Caco-2 (cell line): Measurements from ENCODE around the gene BSPRY. TPM values are rescaled to one million over a fixed set of nuclear protein-coding genes. Genes with fewer than 3 reads are reported as not detected.
"Not testable (repeated sequence)": the region's sequence is repeated elsewhere in the genome, so short reads cannot be mapped to it uniquely, and the experiment has no call there.

Experiments used
- BruUV-seq: library from RNA; stranded (reverse); fragments of 400-500 nt; replicated peaks from 2 replicates; lab custom pipeline; 2021; lab: Mats Ljungman, UMichigan
- CTCF ChIA-PET: fragments of 300-600 bp; sonication (Branson Sonifier 250); formaldehyde crosslinking; loops from one replicate; lab custom pipeline; 2022; ENCODE audit warnings: antibody characterized with exemption; lab: Charles Lee
- POLR2A ChIA-PET: fragments of 300-600 bp; sonication (Branson Sonifier 250); formaldehyde crosslinking; loops from one replicate; lab custom pipeline; 2022; ENCODE audit warnings: antibody characterized with exemption; lab: Charles Lee
- DNase-seq, 2 experiments: peaks; one replicate each; pipeline versions ENCODE4 v3.0.0 to v3.0.0-alpha.2; 2020 to 2022
- H3K27me3 ChIP-seq: replicated peaks from 2 replicates; pipeline ENCODE4 v1.6.0; 2011; ENCODE audit warnings: low read length; ENCODE audit not compliant: control insufficient read depth, insufficient read depth
- H3K36me3 ChIP-seq: 2 replicates; pipeline ENCODE4 v1.5.1; 2011; ENCODE audit warnings: low read length; ENCODE audit not compliant: control insufficient read depth, insufficient read depth
- H3K4me1 ChIP-seq: fragments of 250-450 bp; sonication (Bioruptor Pico); 2 replicates; pipeline ENCODE4 v1.5.1; 2020; ENCODE audit warnings: mild to moderate bottlenecking
- H3K4me3 ChIP-seq: 2 replicates; pipeline ENCODE4 v1.5.1; 2011; ENCODE audit warnings: low read depth, mild to moderate bottlenecking, control low read depth, low read length
- H3K9me3 ChIP-seq: fragments of 250-450 bp; sonication (Bioruptor Pico); 2 replicates; pipeline ENCODE4 v1.5.1; 2020; ENCODE audit warnings: mild to moderate bottlenecking, moderate library complexity
- H3K27ac Mint-ChIP-seq: one replicate; pipeline ENCODE4 v1.8.0; 2022; ENCODE audit warnings: mixed read lengths; ENCODE audit not compliant: unreplicated experiment
- H3K27me3 Mint-ChIP-seq: one replicate; pipeline ENCODE4 v1.8.0; 2022; ENCODE audit warnings: mixed read lengths; ENCODE audit not compliant: insufficient read depth, unreplicated experiment
- H3K36me3 Mint-ChIP-seq: one replicate; pipeline ENCODE4 v1.8.0; 2022; ENCODE audit warnings: mild to moderate bottlenecking, mixed read lengths; ENCODE audit not compliant: insufficient read depth, unreplicated experiment
- H3K4me1 Mint-ChIP-seq: one replicate; pipeline ENCODE4 v1.8.0; 2022; ENCODE audit warnings: low read depth, mixed read lengths; ENCODE audit not compliant: unreplicated experiment
- H3K4me3 Mint-ChIP-seq: one replicate; pipeline ENCODE4 v1.8.0; 2022; ENCODE audit warnings: mild to moderate bottlenecking, moderate library complexity, mixed read lengths; ENCODE audit not compliant: unreplicated experiment
- H3K9me3 Mint-ChIP-seq: one replicate; pipeline ENCODE4 v1.8.0; 2022; ENCODE audit warnings: mixed read lengths; ENCODE audit not compliant: unreplicated experiment
- intact Hi-C: fragments of 100-400 bp; cut with micrococcal nuclease; formaldehyde crosslinking; loops from one replicate; pipeline ENCODE4 v1.10.0; 2022; ENCODE audit not compliant: unreplicated experiment
- total RNA-seq: library from RNA; stranded (reverse); gene quantifications from 2 replicates; pipeline ENCODE4 v1.2.3, GENCODE V29; 2022
- TF ChIP-seq, protein P1 (sequence below), 2 experiments: fragments of 200-600 bp in 1 of 2; IDR thresholded peaks; 1 replicate in 1 of 2; 2 replicates in 1 of 2; pipeline versions ENCODE4 v1.5.1 to v1.8.0; 2011 to 2022; ENCODE audit warnings: antibody characterized with exemption in 1 of 2, control low read depth in 1 of 2, inconsistent platforms in 1 of 2, low read depth in 1 of 2, low read length in 1 of 2, mild to moderate bottlenecking in 1 of 2, moderate library complexity in 1 of 2; ENCODE audit not compliant: insufficient read depth in 1 of 2, severe bottlenecking in 1 of 2, unreplicated experiment in 1 of 2

The BSPRY gene
- total RNA-seq, 1 experiment from 2014 or later: 14.7 TPM

DNA sequence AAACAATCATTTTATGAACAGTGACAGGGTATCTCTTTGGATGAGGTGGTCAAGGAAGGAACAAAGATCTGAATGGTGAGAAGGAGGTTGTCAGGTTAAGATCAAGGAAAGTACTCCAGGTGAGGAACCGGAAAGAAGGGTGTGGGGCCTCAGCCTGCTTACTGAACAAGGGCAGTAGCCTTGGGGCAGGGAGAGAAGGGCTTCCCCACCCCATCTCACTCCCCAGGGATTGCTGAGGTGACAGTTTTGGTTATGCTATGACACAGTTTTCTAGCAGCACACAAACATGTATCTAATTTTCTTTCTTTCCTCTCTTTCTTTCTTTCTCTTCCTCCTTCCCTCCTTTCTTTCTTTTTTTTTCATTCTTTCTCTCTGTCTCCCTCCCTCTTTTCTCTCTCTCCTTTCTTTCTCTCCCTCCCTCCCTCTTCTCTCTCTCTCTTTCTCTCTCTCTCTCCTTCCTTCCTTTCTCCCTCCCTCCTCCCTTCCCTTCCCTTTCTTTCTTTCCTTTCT, 31.6 kb downstream of the BSPRY start:
- Mint-ChIP-seq H3K27me3 (no peaks in the 10 kb centered on the region), H3K27ac (peak overlapping the region; percentile 85), H3K36me3 (peaks cover 27% of the 10 kb centered on the region), H3K4me1 (peaks cover 40% of the 10 kb centered on the region), H3K4me3 (peak overlapping the region; percentile 43), H3K9me3 (no peaks in the 10 kb centered on the region)
- no peak overlapping the region for H3K4me3 ChIP-seq
- H3K4me1 ChIP-seq: peaks cover 62% of the 10 kb centered on the region
- no peaks in the 10 kb centered on the region for H3K27me3 ChIP-seq
- peak in 1 of 2 experiments; percentile 63 for DNase-seq
- ChIA-PET POLR2A (no interaction called here), CTCF (no interaction called here)
- H3K9me3 ChIP-seq: peaks cover 4% of the 10 kb centered on the region; the same call in 1 of the 2 replicates
- BruUV-seq: no TSS peak
- H3K36me3 ChIP-seq: no peaks in the 10 kb centered on the region
- intact Hi-C loops: no loop called here
- TF ChIP-seq, protein P1, sequence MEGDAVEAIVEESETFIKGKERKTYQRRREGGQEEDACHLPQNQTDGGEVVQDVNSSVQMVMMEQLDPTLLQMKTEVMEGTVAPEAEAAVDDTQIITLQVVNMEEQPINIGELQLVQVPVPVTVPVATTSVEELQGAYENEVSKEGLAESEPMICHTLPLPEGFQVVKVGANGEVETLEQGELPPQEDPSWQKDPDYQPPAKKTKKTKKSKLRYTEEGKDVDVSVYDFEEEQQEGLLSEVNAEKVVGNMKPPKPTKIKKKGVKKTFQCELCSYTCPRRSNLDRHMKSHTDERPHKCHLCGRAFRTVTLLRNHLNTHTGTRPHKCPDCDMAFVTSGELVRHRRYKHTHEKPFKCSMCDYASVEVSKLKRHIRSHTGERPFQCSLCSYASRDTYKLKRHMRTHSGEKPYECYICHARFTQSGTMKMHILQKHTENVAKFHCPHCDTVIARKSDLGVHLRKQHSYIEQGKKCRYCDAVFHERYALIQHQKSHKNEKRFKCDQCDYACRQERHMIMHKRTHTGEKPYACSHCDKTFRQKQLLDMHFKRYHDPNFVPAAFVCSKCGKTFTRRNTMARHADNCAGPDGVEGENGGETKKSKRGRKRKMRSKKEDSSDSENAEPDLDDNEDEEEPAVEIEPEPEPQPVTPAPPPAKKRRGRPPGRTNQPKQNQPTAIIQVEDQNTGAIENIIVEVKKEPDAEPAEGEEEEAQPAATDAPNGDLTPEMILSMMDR (IDR thresholded peaks at IDR 0.05; ENCODE audit: insufficient read depth in 1 of 2, low read depth in 1 of 2, low read length in 1 of 2, severe bottlenecking in 1 of 2, unreplicated experiment in 1 of 2): no peak

DNA sequence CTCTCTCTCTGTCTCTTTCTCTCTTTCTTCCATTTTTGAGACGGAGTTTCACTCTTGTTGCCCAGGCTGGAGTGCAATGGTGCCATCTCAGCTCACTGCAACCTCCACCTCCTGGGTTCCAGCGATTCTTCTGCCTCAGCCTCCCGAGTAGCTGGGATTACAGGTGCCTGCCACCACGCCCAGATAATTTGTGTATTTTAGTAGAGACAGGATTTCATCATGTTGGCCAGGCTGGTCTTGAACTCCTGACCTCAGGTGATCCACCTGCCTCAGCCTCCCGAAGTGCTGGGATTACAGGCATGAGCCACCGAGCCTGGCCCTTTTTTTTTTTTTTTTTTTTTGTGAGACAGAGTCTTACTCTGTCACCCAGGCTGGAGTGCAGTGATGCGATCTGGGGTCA, 32.1 kb downstream of the BSPRY start:
- Mint-ChIP-seq H3K27ac (peak overlapping the region; percentile 85), H3K4me3 (peak overlapping the region; percentile 43), H3K4me1 (peaks cover 41% of the 10 kb centered on the region), H3K36me3 (peaks cover 22% of the 10 kb centered on the region)
- H3K9me3 ChIP-seq, intact Hi-C loops, H3K4me3 ChIP-seq, H3K27me3 ChIP-seq, DNase-seq, H3K9me3 Mint-ChIP-seq, BruUV-seq, H3K36me3 ChIP-seq, POLR2A ChIA-PET, H3K27me3 Mint-ChIP-seq: not testable (repeated sequence)
- CTCF ChIA-PET: interaction anchor here (0.6 to 1.3 kb wide), 3 partner anchors 20 to 278 kb away, joined by 3 read pairs; partner anchors contain the start of gene WDR31
- H3K4me1 ChIP-seq: peaks cover 64% of the 10 kb centered on the region

DNA sequence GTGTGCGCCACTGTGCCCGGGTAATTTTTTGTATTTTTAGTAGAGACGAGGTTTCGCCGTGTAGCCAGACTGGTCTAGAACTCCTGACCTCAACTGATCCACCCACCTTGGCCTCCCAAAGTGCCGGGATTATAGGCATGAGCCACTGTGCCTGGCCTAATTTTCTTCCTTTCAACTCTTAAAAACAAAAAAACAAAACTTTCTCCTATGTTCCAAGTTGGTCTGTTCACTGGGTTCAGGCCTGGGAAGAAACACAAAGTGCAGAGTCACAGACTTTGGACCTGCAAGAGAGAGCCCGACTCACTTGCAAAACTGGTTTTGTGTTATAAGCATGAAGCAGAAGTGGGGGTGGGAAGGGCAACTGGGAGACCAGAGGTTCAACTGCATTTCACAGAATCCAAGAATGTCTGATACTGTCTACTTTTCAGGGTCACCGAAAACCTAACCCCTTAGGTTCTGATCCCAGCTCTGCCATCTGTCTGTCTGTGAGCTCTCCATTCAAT, 32.6 kb downstream of the BSPRY start:
- Histone ChIP-seq H3K4me3 (no peak overlapping the region), H3K4me1 (peaks cover 69% of the 10 kb centered on the region)
- BruUV-seq: no TSS peak

More for the DNA sequence above, 32.6 kb downstream of the BSPRY start:
- ChIA-PET POLR2A (no interaction called here), CTCF (interaction anchor here (0.6 to 1.3 kb wide), 3 partner anchors 20 to 277 kb away, joined by 3 read pairs; partner anchors contain the start of gene WDR31)
- peak; percentile 89 to 95 for DNase-seq
- no peaks in the 10 kb centered on the region for H3K36me3 ChIP-seq
- Mint-ChIP-seq H3K36me3 (peaks cover 24% of the 10 kb centered on the region), H3K27ac (peak overlapping the region; percentile 85), H3K9me3 (peaks cover 6% of the 10 kb centered on the region), H3K27me3 (no peaks in the 10 kb centered on the region), H3K4me1 (peaks cover 46% of the 10 kb centered on the region), H3K4me3 (peak overlapping the region; percentile 43)
- H3K27me3 ChIP-seq: no peaks in the 10 kb centered on the region
- intact Hi-C loops: loop anchor here (1.0 to 2.0 kb wide), 2 partner anchors 19 to 33 kb away; partner anchors contain the start of genes ALAD and BSPRY
- H3K9me3 ChIP-seq: peaks cover 4% of the 10 kb centered on the region; the same call in 1 of the 2 replicates
- TF ChIP-seq, protein P1 (IDR thresholded peaks at IDR 0.05; ENCODE audit: insufficient read depth in 1 of 2, low read depth in 1 of 2, low read length in 1 of 2, severe bottlenecking in 1 of 2, unreplicated experiment in 1 of 2): no peak
